Duodenal mucosa (tissue), 2 donors: ENCODE data around the gene CHD8.

ENCODE experiments used
- H3K27ac ChIP-seq: one replicate; pipeline ENCODE4 v1.7.0; 2013; ENCODE audit warnings: low read depth, low read length
- H3K27me3 ChIP-seq, 2 donors: one replicate each; pipeline ENCODE4 v1.7.0; 2013; ENCODE audit warnings: low read length in 2 of 2, control low read depth in 1 of 2; ENCODE audit not compliant: insufficient read depth in 2 of 2, control insufficient read depth in 1 of 2
- H3K36me3 ChIP-seq, 2 donors: one replicate each; pipeline ENCODE4 v1.7.0; 2013; ENCODE audit warnings: low read length in 2 of 2, control low read depth in 1 of 2; ENCODE audit not compliant: insufficient read depth in 2 of 2, control insufficient read depth in 1 of 2
- H3K4me1 ChIP-seq, 2 donors: one replicate each; pipeline ENCODE4 v1.7.0; 2013; ENCODE audit warnings: low read length in 2 of 2, control low read depth in 1 of 2; ENCODE audit not compliant: insufficient read depth in 2 of 2, control insufficient read depth in 1 of 2
- H3K4me3 ChIP-seq, 2 donors: one replicate each; pipeline ENCODE4 v1.7.0; 2013; ENCODE audit warnings: low read length in 2 of 2, low read depth in 1 of 2
- H3K9ac ChIP-seq, 2 donors: one replicate each; pipeline ENCODE4 v1.7.0; 2013; ENCODE audit warnings: low read length in 2 of 2, low read depth in 1 of 2
- H3K9me3 ChIP-seq, 2 donors: one replicate each; pipeline ENCODE4 v1.7.0; 2013; ENCODE audit warnings: low read length in 2 of 2, control low read depth in 1 of 2; ENCODE audit not compliant: control insufficient read depth in 1 of 2

The CHD8 gene

DNA sequence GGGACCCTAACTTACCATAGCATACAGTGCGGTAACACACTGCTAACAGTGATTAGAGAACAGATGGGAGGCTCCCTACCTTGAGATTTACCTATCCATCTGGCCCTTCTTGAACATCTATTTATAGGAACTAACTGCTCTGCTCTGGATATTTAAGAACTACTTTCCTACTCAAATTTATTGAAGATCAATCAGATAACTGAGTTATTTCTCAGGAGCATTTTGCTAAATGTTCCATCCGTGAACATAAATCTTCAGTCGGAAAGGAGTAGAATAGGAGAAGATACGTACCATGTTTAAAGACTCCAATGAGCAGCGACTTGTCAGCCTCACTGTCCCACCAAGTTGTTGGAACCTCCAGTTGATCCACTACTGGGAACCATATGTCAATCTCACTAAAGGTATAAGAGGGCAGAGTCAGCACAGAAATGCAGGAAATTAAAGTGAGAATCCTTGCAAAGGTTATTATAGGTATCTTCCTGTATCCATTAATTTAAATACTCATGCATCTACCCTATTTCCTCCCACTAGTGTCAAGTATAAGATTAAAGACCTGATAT lies 56.5 kb downstream of the CHD8 start:
- Histone ChIP-seq H3K36me3 (peaks cover 71 to 96% of the 10 kb centered on the region in 2 donors), H3K4me3 (no peak overlapping the region), H3K27me3 (no peaks in the 10 kb centered on the region), H3K27ac (no peak overlapping the region), H3K9ac (no peak overlapping the region), H3K9me3 (no peaks in the 10 kb centered on the region), H3K4me1 (no peaks in the 10 kb centered on the region)

DNA sequence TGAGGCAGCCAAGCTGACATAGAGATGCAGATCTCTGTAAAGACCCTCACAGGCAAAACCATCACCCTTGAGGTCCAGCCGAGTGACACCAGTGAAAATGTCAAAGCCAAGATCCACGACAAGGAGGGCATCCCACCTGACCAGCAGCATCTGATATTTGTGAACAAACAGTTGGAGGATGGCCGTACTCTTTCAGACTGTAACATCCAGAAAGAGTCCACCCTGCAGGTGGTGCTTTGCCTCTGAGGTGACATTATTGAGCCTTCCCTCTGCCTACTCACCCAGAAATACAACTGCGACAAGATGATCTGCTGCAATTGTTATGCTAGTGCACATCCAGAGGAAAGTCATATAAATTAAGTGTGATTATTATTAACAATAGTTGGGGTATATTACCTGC lies 57.0 kb downstream of the CHD8 start:
- H3K36me3 ChIP-seq, result peaks cover 74 to 97% of the 10 kb centered on the region in 2 donors
- H3K4me1 ChIP-seq, result no peaks in the 10 kb centered on the region
- no peak overlapping the region for H3K4me3 ChIP-seq
- no peaks in the 10 kb centered on the region for H3K9me3 ChIP-seq
- H3K27ac ChIP-seq, result no peak overlapping the region
- H3K27me3 ChIP-seq, result no peaks in the 10 kb centered on the region
- no peak overlapping the region for H3K9ac ChIP-seq

DNA sequence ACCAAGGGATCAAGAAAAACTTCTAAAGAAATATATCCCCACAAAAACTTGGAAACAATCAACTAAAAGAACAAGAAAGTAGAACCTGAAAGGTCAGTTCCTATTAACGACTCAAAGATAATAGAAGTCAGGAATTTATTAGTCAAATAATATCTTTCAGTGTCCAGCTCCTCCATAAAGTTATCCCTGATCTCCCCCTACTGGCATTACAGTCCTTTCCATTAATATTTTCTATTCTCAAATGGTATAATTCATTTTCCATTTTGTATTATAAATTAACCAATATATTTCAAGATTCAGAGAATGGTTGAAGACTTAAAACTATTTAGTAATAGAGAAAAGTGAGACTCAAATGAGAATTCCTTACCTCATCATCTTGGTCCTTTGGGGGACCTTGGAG lies 60.5 kb downstream of the CHD8 start:
- Histone ChIP-seq H3K4me3 (no peak overlapping the region), H3K4me1 (no peaks in the 10 kb centered on the region), H3K9ac (no peak overlapping the region), H3K27me3 (no peaks in the 10 kb centered on the region), H3K9me3 (no peaks in the 10 kb centered on the region), H3K27ac (no peak overlapping the region), H3K36me3 (peaks cover 77 to 98% of the 10 kb centered on the region in 2 donors)

DNA sequence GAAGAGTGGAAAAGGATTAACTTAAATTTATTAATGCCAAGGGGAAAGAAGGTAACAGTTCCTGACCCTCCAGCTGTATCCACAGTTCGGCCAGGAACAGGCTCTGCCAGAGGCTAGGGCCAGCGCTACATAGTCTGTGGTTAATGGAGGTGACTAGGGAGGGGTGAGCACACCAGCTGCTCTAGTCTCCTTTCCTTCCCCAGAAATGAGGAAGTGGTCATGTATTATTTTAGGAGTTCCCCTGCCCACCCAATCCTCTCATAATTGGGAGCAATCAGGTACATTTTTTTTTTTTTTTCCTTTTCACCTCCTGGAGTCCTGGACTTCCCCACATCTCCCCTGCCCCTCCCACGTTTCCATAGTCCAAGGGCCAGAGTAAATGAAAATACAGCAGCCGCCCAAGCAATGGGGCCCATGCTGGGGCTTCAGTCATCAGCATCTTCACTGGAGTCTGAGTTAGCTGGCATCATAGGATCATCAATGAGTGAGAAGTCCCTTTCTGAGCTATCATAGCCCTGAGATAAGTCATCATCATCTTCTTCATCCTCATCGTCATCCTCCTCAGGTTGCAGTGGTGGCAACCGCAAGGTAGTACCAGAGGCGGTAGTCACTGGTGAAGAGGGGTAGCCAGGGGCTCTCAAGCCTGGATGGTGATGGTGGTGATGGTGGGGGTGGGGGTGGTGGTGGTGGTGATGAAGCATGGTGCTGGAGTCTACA lies 70.6 kb downstream of the CHD8 start:
- Histone ChIP-seq H3K9ac (no peak overlapping the region), H3K9me3 (no peaks in the 10 kb centered on the region), H3K36me3 (peaks cover 13 to 30% of the 10 kb centered on the region in 2 donors), H3K4me3 (no peak overlapping the region), H3K27me3 (no peaks in the 10 kb centered on the region), H3K4me1 (peaks cover 18 to 24% of the 10 kb centered on the region in 2 donors), H3K27ac (no peak overlapping the region)

DNA sequence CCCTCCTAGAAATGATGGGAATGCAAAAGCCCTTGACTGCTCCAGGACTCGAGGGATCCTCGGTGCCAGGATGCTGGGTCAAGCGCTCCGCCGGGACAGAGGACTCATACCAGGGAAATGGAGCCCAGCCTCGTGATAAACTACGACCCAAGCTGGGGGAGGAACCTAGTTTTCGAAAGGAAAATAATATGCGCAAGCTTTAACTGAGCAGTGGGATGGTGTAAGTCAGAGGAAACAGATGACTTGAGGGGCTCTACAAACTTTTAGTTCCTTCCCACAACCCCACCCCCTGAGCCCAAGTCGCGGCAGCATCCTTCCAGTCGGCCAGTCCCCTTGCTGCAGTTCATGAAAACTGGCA lies 71.5 kb downstream of the CHD8 start:
- H3K9me3 ChIP-seq, result no peaks in the 10 kb centered on the region
- H3K36me3 ChIP-seq, result peaks cover 13 to 22% of the 10 kb centered on the region in 2 donors
- peak overlapping the region; percentile 82 for H3K27ac ChIP-seq
- H3K4me1 ChIP-seq, result peaks cover 18 to 24% of the 10 kb centered on the region in 2 donors
- peak overlapping the region; percentile 77 to 94 for H3K9ac ChIP-seq
- peak overlapping the region; percentile 97 to 100 for H3K4me3 ChIP-seq
- no peaks in the 10 kb centered on the region for H3K27me3 ChIP-seq

DNA sequence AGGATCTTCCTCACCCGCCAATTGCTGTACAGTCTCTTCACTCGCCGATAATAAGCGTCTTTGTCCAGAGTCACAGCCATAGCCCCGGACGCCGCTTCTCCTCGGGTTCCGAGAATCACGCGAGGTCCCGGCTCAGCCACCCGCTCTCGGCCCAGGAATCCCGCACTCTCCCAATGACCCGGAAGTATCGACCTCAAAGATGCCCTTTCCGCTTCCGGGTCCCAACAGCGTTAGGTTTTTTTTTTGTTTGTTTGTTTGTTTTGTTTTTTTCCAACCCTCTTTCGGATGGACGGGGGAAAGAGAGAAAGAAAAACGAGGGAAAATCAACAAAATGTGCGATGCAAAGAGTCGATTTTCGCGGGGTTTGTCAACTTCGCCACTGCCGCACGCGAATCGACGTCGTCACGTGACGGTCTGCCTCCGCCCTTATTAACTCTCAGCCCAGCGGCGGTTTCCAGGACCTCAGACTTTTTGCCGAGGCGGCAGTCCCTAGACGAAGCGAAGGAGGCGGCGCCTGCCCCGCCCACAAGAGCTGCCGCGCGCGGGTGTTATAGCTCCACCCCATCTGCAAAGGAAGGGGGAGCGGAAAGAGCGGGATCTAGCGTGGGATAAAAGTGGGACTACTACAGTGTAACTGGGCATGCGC lies 72.0 kb downstream of the CHD8 start, which contains the start of gene SUPT16H:
TSS of gene SUPT16H (minus strand) at position 172 of the 646 bp plus-strand sequence. CDS start at position 80, 92 bp downstream.
- Histone ChIP-seq H3K27ac (peak within 1 kb of the TSS; percentile 82), H3K36me3 (peaks cover 13 to 17% of the 10 kb centered on the region in 2 donors), H3K27me3 (no peaks in the 10 kb centered on the region), H3K9me3 (no peaks in the 10 kb centered on the region), H3K9ac (peak within 1 kb of the TSS; percentile 77 to 94), H3K4me3 (peak within 1 kb of the TSS; percentile 97 to 100), H3K4me1 (peaks cover 18 to 24% of the 10 kb centered on the region in 2 donors)

DNA sequence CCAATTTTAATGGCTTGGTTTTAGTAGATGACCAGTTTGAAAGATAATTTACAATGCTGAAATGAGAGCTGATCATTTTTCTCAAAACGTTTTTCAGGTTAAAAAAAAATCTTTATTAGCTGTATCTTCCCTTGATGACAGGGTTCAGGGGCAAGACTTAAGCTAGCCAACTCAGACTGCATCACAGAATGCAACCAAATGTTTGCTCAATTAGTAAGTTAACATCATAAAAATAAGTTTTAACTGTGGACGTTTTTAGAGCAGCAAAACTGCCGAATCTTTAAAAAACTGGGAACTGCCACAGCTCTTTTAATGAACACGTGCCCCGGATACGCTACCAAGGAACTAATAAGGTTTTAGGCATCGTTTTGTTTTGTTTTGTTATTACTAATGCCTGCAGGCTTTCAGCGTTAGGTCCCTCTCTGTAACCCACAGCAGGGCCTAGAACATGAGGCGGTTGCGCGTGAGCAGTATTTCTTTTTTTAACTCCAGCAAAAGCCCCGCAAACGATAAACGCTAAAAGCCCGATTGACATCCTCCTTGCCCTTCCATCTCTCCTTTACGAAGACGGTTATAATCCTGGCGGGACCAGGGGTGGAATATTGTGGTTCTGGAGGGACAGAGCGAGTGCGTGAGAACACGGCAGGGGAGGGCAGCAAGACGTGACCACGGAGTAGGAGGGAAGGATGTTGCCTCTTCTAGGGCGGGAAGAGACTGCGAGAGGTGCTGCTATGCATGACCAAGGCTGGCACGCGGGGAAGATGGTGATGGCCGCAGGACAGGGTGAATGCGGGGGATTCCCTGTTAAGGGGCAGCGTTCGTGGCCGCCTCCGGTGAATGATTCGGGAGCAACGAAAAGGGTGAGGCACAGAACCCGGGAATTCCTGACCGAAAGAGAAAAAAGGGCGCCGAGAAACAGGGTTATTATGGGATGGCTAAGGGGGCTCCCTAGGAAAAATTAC lies 72.8 kb downstream of the CHD8 start:
- peaks cover 18 to 24% of the 10 kb centered on the region in 2 donors for H3K4me1 ChIP-seq
- no peaks in the 10 kb centered on the region for H3K9me3 ChIP-seq
- H3K27me3 ChIP-seq, result no peaks in the 10 kb centered on the region
- peak overlapping the region; percentile 97 to 100 for H3K4me3 ChIP-seq
- peak overlapping the region; percentile 82 for H3K27ac ChIP-seq
- H3K9ac ChIP-seq, result peak overlapping the region; percentile 77 to 94
- peaks cover 9 to 10% of the 10 kb centered on the region in 2 donors for H3K36me3 ChIP-seq

DNA sequence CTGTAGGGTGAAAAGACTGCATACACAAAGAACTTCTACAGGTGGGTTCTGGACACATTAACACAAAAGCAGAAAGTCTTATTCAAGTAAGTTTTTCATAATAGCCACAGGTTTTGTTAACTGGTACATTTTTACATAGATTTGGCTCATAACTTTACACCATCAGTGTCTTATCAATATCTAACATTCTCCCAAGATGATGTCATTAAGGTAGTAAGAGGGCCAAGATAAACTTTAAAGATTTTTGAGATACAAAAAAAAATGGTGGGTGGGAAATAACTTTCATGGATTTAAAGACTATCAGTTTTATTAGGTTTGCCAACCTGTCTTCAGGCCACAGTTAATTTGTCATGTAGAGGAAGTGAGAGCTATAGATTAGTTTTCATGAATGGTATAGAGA lies 73.8 kb downstream of the CHD8 start:
- Histone ChIP-seq H3K4me1 (peaks cover 18 to 24% of the 10 kb centered on the region in 2 donors), H3K36me3 (peaks cover 8 to 10% of the 10 kb centered on the region in 2 donors), H3K27me3 (no peaks in the 10 kb centered on the region), H3K9me3 (no peaks in the 10 kb centered on the region), H3K4me3 (no peak overlapping the region), H3K9ac (no peak overlapping the region), H3K27ac (no peak overlapping the region)

DNA sequence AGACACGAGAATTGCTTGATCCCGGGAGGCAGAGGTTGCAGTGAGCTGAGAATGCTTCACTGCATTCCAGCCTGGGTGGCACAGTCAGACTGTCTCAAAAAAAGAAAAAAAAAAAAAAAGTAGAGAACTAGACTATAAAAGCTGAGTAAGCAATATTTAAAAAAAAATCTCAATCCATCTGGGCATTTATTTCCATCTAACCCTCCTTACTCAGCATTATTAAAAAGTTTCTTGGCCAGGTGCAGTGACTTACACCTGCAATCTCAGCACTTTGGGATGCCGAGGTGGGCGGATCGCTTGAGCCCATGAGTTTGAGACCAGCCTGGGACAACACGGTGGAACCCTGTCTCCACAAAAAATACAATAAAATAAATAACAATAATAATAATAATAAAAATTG lies 76.6 kb downstream of the CHD8 start:
- Histone ChIP-seq H3K4me3 (no peak overlapping the region), H3K9me3 (no peaks in the 10 kb centered on the region), H3K9ac (no peak overlapping the region), H3K27ac (no peak overlapping the region), H3K4me1 (peaks cover 7 to 14% of the 10 kb centered on the region in 2 donors), H3K27me3 (no peaks in the 10 kb centered on the region), H3K36me3 (peaks cover 0 to 4% of the 10 kb centered on the region in 2 donors)
